GM12801 (cell line): ENCODE results near the gene ITGAL.

ENCODE experiments used
- CTCF ChIP-seq: IDR thresholded peaks from one replicate; pipeline ENCODE4 v1.5.1; 2011; ENCODE audit warnings: control low read depth; ENCODE audit not compliant: insufficient read length; ENCODE audit errors: extremely low read depth

Gene ITGAL

DNA sequence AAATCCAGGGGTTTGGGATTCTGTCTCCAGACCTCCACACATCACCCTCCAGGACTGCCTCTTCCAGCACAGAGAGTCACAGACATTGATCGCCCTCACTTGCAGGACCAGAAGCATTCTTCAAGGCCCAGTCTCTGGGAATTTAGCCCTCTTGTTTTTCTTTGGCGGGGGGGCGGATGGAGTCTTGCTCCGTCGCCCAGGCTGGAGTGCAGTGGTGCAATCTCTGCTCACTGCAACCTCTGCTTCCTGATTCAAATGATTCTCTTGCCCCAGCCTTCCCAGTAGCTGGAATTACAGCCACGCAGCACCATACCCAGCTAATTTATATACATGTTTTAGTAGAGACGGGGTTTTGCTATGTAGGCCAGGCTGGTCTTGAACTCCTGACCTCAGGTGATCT lies 8.5 kb upstream of the ITGAL start:
- no peak for TF ChIP-seq CTCF

GRCh38 chr16:30470170-30470512 lies 2.4 kb upstream of the ITGAL start:
- no peak for TF ChIP-seq CTCF

DNA sequence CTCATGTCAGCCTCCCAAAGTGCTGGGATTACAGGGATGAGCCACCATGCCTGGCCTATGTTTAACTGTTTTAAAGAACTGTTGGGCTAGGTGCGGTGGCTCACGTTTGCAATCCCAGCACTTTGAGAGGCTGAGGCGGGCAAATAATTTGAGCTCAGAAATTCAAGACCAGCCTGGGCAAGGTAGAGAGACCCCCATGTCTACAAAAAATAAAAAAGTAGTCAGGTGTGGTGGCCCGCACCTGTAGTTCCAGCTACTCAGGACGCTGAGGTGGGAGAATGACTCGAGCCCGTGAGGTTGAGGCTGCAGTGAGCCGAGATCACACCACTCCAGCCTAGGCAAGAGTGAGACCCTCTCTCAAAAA lies 1.9 kb upstream of the ITGAL start:
- TF ChIP-seq CTCF = no peak

GRCh38 chr16:30473231-30474073 lies 910 bp downstream of the ITGAL start:
- no peak for TF ChIP-seq CTCF

GRCh38 chr16:30474074-30474452 lies 1.5 kb downstream of the ITGAL start:
- TF ChIP-seq CTCF = no peak

GRCh38 chr16:30474684-30475083 lies 2.1 kb downstream of the ITGAL start:
- TF ChIP-seq CTCF = no peak

DNA sequence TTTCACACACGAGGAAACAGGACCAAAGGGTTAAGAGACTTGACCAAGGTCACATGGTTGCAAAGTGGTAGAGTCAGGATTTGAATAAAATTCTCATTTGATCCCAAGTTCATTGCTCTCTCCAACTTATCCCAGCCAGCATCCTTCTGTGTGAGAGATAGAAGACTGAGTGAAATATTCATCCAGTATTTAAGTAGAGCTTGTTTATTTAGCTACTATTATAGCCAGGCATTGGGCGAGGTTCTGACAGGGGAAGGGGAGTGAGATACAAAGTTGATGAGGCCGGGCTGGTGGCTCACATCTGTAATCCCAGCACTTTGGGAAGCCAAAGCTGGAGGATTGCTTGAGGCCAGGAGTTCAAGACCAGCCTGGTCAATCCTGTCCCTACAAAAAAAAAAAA lies 4.4 kb downstream of the ITGAL start:
- no peak for TF ChIP-seq CTCF
